HG03066 (cell line): ENCODE measurements around the gene ANKHD1.

Experiments used
- ATAC-seq: cut with Tn5 transposase; IDR thresholded peaks from one replicate; pipeline ENCODE4 v1.9.1; 2021; ENCODE audit warnings: low read depth; ENCODE audit not compliant: unreplicated experiment

Gene ANKHD1

GRCh38 chr5:140540227-140540626, 138.6 kb downstream of the ANKHD1 start:
- ATAC-seq, result no peak

DNA sequence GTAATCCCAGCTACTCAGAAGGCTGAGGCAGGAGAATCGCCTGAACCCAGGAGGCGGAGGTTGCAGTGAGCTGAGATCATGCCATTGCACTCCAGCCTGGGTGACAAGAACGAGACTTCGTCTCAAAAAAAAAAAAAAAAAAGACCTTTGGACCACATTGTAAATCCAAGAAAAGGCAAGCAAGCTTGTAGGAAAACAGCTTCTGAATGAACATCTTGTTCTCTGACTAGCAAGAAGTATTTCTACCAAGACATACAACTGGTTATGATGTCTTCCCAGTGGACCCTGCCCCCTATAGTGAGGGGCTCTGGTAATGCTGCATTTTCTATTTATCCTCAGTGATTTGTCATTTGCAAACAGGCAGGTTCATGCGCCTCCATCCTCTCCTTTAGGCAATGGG, 141.3 kb downstream of the ANKHD1 start:
- no peak for ATAC-seq

DNA sequence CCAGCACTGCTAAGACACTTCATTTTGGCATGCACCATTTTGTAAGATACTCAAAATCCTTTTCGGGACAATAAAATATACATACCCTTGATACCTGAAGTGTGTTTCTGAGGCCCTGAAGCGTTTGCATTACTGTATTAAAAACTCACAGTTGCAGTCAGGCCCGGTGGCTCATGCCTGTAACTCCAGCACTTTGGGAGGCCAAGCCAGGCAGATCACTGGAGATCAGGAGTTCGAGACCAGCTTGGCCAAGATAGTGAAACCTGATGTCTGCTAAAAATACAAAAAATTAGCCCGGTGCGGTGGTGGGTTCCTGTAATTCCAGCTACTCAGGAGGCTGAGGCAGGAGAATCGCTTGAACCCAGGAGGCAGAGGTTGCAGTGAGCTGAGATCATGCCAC, 143.4 kb downstream of the ANKHD1 start:
- no peak for ATAC-seq

DNA sequence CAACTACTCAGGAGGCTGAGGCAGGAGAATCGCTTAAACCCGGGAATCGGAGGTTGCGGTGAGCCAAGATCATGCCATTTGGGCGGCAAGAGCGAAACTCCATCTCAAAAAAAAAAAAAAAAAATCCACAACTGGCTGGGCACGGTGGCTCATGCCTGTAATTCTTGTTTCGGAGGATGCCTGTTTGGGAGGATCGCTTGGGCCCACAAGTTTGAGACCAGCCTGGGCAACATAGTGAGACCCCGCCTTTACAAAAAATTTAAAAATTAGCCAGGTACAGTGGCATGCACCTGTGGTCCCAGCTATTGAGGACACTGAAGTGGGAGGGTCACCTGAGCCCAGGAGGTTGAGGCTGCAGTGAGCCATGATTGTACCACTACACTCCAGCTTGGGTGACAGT, 144.0 kb downstream of the ANKHD1 start:
- no peak for ATAC-seq

DNA sequence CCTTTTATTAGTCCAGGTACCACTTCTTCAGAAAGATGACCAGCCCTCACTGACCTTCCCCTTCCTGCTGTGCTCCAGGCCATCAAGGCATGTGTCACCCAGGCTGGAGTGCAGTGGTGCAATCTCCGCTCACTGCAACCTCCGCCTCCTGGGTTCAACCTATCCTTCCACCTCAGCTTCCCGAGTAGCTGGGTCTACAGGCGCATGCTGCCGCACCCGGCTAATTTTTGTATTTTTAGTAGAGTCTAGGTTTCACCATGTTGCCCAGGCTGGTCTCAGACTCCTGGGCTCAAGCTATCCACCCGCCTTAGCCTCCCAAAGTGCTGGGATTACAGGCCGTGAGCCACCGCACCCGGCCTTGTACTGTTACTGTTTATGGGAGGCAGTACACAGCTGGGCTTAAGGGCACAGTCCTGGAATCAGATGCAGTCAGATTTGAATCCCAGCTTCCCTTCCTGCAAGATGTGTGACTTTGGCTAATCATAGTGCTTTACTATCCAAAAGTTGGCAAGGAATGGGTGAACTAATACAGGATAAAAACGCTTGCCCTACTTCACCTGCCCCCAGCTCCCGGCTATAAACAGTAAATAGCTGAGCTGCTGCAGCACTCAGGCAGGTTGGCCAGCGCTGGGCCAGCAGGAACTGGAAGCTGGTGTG, 145.3 kb downstream of the ANKHD1 start:
- no peak for ATAC-seq

DNA sequence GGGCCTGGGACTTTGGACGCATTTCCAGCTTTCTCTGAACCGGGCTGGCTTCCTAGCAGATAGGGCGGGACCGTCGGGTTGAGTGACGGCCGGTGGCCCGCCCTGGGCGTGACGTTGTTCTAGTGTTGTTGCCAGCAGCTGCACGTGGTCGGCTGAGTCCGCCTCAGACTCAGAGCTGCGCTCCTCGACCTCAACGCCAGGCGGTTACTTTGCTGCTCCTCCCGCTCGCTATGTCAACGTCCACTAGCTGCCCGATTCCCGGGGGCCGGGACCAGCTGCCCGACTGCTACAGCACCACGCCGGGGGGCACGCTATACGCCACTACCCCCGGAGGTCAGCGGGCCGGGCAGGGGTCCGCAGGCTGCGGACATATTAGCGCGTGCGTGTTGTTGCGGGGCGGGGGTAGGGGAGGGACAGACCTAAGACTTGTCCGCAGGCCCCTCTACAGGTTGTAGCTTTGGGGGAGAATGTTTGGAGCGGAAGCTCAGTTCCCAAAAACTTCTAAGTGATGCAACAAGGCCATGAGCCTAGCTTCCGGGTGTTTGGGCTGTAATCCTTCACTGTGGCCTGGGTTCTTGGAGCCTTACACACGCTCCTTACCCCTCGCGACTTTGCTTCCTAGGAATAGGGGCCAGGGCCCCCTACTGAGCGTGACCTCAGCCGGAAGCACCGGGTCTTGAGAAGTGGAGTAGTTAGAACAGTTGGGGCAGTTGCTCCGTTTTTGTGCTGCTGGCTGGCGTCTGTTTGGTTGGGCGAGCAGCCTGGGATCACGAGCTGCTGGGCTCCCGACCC, 146.1 kb downstream of the ANKHD1 start, which contains the start of gene EIF4EBP3:
Gene EIF4EBP3 (plus strand): TSS at position 155 of the 792 bp plus-strand sequence. CDS start 76 bp downstream, at position 231.
- ATAC-seq, result peak; percentile 99

- ATAC-seq, result no peak
Observed at GRCh38 chr5:140548300-140548688, 146.7 kb downstream of the ANKHD1 start.

GRCh38 chr5:140548791-140549190, 147.2 kb downstream of the ANKHD1 start:
- ATAC-seq, result no peak

DNA sequence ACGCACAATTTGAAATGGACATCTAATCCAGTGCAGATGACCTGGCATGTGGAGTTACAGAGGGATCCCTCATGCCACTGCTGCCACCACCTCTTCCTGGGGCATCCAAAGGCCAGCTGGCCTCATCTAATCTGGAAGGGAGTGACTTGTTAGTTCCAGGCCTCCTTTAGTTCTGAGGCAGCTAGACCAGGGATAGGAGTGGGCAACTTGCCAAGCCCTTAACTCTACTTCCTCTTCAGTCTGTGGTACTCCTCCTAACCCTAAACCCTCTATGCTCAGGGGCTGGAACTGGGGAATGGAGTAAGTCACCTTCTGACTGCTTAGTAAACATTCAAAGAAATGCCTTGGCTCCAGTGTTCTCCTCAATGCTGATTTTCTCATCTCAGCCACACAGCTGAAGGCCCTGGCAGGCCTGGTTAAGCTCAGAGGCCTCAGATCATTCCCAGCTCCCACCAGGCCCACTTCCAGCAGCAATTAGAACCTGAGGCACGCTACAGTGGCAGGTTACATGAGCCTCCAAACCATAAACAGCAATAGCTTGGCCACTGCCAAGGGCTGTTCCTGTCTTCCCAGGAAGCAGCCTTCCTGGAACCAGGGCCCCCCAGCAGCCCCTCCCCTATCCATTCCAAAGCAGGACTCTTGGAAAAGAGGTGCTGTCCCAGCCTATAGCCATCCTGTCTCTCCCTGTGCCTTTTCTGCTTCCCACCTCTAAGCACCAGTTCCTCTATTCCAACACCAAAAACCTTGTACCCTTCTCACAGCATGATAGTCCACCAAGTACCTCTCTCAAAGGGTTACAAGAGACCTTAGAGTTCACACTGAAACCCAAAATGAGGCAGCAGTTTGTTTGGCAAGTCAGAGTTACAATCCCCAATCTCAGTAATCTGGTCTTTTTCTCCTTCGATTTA, 147.9 kb downstream of the ANKHD1 start:
- ATAC-seq, result no peak

- no peak for ATAC-seq
Observed at GRCh38 chr5:140550147-140551079, 148.8 kb downstream of the ANKHD1 start.

DNA sequence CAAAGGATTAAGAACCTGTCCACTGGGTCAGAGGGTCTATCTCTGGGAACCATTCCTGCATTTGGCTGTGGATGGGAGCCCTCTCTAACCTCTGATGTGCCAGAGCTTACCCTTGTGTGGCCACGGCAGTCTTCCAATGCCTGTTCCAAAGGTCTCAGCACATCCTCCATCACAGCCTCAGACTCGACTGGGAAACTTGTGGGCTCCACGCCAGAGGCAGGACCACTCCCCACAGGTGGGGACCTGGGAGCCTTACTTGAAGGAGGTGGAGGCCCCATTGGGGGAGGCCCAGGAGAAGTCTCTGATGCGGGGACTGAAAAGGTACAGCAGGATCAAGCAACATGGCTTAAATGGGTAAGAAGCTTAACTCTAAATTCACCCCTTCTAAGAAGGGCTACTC, 150.2 kb downstream of the ANKHD1 start:
- ATAC-seq, result no peak

- no peak for ATAC-seq
Observed at GRCh38 chr5:140553657-140554056, 152.0 kb downstream of the ANKHD1 start.

- no peak for ATAC-seq
Observed at GRCh38 chr5:140554454-140554853, 152.8 kb downstream of the ANKHD1 start.

- ATAC-seq, result no peak
Observed at GRCh38 chr5:140555747-140556312, 154.2 kb downstream of the ANKHD1 start.

DNA sequence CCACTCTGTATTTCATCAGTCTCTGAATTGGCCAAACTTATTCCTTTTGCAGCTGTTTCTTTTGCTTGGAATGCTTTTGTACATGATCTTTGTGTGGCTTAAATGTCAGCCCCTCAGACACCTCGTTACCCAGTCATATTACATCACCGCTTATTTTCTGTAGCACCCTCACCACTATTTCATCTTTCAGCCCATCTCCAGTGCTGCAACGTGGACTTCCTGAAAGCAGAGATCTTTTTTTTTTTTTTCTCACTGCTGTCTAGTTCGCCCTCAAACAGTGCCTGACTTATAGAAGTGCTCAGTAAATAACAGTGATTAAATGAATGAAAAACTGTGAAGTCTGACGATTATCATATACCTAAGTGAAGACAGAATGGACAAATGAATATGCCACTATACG, 154.8 kb downstream of the ANKHD1 start:
- ATAC-seq, result no peak

- peak; percentile 96 for ATAC-seq
Observed at GRCh38 chr5:140557136-140557805, 155.6 kb downstream of the ANKHD1 start, which contains the start of gene SRA1. SRA1 (minus strand) TSS chr5:140557473; CDS start chr5:140557452, 21 bp downstream.

DNA sequence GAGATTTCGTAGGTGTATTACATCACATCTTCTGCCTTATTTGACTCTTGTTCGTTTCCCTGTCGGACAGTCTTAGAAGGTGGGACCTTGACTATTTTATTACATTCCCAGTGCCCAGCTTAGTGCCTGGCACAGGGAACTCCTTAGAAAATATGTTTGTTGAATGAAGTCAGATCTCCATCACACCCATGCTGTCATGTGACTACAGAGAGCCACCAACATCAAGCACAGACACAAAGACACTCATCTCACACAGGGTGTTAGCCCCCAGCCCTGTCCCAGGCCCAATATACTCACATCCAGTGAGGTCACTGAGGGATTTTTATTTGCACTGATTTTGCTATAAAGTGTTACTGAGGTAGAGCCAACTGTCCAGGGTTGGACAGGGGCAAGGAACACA, 156.3 kb downstream of the ANKHD1 start:
- ATAC-seq, result no peak

GRCh38 chr5:140558542-140558941, 156.9 kb downstream of the ANKHD1 start:
- ATAC-seq, result no peak

GRCh38 chr5:140560227-140560626, 158.6 kb downstream of the ANKHD1 start:
- ATAC-seq, result no peak
